SKM-1 treated with dmso at 0.1 percent for 144 hours (cell line): ENCODE measurements around the gene NEU3.
"Not testable (repeated sequence)": the region's sequence is repeated elsewhere in the genome, so short reads cannot be mapped to it uniquely, and the experiment has no call there.

Experiments
- DNase-seq: peaks from one replicate; lab custom pipeline; 2025; ENCODE audit not compliant: unreplicated experiment; lab: John Stamatoyannopoulos, UW

NEU3 gene

DNA sequence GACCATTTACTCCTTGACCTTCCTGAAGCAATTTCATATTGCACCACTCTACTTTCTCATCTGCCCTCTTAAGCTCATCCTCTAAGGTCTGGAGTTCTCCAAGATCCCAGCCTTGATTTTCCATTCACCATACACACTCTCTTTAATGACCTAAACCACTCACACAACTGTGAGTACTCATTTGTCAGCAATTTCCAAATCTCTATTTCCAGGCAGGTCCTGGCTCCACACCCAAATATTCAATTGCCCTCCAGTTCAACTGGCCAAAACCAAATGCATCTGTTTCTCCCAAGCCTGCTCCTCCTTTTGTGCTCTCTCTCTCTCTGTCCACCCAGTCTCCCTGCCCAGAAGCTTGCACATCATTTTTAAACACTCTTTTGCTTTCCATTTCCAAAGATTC, 39.6 kb downstream of the NEU3 start:
- DNase-seq = no peak

GRCh38 chr11:75028724-75029123, 40.0 kb downstream of the NEU3 start:
- no peak for DNase-seq

DNA sequence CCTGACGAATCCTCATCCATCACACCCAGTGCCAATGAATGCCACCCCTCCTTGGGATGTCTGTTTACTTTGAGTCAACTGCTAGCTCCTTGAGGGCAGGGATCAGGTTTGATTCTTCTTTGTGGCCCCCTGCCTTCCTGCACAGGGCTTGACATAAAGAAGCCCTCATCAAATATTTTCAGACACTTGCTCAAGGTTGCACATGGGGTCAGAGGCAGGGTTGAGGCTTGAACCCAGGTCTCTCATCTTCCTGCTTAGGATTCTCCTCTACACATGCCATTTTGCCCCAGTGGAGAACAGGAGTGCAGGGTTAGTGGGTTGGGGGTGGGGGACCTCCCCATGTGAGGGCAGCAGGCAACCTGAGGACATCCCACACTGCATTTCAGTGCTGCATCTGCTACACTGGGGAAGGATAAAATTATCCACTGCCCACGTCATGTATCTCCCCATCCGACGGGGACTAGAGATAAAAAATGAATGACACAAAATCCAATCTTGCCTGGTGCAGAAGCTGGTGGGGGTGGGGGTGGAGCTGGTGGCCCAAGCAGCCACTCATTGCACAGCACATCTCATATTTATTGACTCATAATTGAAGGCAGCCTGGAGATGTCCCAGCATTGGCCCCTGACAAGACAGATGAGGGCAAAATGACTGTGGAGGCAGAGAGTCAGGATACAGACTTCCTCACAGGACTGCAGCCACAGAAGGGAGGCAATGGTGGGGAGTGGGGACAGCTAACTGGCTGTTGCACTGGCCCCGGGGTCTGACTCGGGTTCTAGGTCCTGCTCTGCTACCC, 41.3 kb downstream of the NEU3 start:
- no peak for DNase-seq

- DNase-seq = no peak
Measured at GRCh38 chr11:75031224-75031753, 42.6 kb downstream of the NEU3 start.

DNA sequence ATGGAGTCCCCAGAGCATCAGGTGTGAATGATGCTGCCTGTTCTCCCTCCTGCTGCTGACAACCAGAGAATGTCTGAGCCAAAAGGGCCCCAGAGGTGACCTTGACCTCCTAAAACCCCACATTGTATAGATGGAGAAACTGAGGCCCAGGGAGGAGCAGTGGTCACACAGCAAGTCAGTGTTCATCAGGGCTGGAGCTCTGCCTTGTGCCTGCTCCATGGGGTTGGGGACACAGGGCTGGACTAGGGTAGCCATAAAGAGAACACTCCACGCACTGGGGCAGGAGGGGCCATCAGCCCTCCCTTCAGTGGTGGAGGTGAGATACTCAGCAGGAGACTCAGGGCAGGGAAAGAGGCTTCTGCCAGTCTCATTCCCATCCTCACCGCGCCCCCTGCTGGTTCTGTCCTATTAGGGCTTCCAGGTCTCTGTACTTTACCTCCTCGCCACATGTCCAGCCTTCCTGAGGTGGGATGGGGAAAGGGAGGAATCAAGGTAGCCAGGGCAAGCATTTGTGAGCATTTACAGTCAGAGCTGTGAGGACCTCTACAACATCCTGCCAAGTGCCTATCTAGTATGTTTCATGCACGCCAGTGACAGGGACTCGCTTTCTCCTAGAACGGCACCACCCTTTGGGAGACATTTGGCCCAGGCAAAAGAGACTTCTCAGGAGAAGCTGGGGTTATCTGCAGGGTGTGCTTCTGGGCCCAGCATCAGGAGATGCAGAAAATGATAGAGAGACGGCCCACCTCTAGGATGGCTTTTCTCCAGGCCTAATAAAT, 43.2 kb downstream of the NEU3 start:
- peak; percentile 33 for DNase-seq

DNA sequence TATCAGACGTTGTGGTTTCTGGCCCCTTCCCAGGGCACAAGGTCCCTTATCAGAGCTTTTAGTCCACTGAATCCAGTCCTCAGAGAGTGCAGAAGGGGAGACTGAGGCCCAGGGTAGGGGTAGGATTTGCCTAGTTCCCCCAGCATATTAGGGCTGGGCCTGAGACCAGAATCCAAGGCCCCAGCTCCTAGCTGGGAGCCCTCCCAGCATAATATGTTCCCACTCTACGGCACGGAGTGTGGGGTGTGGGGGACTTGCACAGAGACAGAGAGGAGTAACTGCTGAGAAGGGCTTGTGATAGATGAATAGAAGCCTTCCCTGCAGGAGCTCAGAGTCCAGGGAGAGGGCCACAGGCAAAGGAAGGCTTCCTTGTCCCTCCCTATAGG, 43.8 kb downstream of the NEU3 start:
- no peak for DNase-seq

DNA sequence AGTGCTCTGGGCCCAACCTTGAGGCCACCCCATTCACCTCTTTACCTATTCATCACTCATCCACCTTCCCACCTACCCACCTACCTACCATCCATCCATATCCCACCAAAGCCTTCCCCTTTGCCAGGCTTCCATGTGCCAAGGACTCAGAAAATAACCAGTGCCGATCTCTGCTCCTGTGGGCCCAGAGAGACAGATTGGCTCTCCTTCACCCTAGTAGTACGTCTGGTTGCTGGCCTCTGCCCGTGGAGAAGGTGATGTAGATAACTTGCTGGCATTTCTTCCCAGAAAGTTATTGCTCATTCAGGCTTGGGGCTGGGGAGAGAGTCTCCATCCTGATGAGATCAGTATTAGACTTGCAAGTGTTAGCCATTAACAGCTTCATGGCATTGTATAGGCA, 45.2 kb downstream of the NEU3 start:
- no peak for DNase-seq

- DNase-seq = no peak
Measured at GRCh38 chr11:75035256-75035655, 46.5 kb downstream of the NEU3 start.

DNA sequence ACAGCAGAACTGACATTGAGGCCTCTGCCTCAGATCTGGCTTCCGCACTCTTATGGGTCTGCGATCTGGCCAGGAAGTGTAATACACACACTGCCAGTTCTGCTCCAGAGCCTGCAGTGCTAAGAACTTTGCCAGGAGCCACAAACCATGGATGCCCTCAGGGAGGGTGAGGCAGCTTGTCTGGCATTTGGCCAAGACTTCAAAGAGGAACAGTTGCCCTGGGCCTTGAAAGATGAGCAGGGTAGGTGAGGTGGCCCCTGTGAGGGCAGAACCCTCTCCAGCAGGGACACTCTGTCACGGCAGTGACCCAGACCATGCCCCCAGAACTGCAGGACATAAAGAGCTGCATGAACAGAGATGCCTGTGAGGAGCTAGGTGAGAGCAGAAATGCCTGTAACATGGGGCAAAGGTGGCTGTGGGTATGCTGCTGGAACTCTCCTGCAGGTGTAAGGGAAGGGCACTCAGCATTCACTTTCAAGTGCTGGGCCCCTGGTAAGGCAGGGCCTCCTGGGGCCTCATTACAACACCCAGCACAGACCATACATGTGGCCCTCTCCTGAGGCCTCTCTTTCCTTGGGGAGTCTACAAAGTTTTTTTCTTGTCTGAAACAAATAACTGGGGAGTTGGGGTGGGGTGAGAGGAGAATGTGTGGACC, 47.3 kb downstream of the NEU3 start:
- no peak for DNase-seq

DNA sequence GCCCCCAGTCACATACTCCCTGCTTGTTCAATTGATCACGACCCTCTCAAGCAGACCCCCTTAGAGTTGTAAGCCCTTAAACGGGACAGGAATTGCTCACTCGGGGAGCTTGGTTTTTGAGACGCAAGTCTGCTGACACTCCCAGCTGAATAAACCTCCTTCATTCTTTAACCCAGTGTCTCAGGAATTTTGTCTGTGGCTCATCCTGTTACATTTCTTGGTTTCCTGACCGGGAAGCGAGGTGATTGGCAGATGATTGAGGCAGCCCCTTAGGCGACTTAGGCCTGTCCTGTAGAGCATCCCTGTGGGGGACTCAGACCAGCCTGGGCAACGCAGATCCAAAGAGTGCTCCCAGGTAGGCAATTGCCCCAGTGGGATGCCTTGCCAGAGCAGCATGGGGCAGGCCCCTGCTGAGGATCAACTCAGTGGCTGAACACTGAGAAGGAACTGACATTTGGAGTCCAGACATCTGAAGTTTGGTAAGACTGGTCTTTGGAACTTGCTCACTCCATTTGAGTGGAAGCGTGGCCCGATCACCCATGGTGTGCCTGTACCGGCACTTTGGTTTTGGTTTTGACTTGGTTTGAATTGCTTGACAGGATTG, 51.5 kb downstream of the NEU3 start:
- no peak for DNase-seq

DNA sequence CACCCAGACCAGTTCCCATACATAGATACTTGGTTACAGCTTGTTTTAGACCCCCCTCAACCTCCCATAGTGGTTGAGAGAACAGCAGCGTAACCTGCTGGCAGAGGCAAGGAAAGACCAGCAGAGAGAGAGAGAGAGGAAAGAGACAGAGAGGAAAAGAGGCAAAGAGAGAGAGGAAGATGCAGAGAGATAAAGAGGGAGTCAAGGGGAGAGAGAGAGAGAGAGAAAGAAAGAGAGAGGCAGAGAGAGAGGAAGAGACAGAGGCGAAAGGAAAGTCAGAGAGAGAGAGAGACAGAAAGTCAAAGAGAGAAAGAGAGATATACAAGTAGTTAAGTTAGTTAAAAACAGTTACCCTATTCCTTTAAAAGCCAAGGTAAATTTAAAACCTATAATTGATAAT, 52.5 kb downstream of the NEU3 start:
- DNase-seq = no peak

DNA sequence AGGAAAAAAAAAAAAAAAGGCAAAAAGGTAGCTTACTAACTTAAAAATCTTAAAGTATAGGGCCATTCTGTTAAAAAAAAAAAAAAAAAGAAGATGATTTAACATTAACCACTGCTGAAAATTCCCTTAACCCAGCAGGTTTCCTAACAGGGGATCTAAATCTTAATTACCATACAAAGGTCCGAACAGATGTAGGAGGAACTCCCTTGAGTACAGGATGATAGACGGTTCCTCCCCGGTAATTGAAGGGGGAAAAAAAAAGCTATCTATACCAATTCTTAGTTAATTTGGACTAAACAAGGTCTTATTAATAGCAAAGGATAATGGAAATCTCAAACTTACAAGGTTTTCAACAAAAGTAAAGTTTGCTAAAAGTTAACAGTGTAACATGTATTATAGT, 53.1 kb downstream of the NEU3 start:
- DNase-seq = not testable (repeated sequence)

GRCh38 chr11:75044381-75045170, 55.8 kb downstream of the NEU3 start:
- not testable (repeated sequence) for DNase-seq

- DNase-seq = not testable (repeated sequence)
Measured at GRCh38 chr11:75046668-75047067, 57.9 kb downstream of the NEU3 start.

DNA sequence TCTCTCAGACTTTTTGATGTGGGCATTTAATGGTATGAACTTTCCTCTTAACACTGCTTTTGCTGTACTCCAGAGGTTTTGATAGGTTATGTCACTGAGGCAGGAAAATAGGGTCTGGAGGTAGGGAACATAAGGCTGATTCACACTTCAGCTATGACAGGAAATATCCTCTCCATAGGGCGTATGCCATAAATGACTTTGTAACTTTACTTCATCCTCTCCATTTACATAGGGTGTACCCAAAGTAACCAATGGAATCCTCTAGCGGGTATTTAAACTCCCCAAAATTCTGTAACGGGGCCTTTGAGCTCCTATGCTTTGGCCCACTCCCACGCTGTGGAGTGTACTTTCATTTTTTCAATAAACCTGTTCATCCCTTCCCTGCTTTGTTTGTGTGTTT, 58.5 kb downstream of the NEU3 start:
- DNase-seq = no peak

- DNase-seq = not testable (repeated sequence)
Measured at GRCh38 chr11:75049501-75050266, 61.0 kb downstream of the NEU3 start.

DNA sequence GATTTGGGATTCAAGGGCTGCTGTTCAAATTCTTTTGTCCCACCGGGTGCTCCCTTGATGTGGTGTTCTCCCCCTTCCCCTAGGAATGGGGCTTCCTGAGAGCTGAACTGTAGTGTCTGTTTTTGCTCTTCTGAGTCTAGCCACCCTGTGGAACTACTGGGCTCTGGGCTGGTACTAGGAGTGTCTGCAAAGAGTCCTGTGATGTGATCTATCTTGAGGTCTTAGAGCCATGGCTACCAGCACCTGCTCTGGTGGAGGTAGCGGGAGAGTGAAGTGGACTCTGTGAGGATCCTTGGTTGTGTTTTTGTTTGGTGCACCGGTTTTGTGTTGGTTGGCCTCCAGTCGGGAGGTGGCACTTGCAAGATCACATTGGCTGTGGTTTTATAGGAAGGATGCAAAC, 61.8 kb downstream of the NEU3 start:
- DNase-seq = no peak

- no peak for DNase-seq
Measured at GRCh38 chr11:75051043-75051442, 62.3 kb downstream of the NEU3 start.

DNA sequence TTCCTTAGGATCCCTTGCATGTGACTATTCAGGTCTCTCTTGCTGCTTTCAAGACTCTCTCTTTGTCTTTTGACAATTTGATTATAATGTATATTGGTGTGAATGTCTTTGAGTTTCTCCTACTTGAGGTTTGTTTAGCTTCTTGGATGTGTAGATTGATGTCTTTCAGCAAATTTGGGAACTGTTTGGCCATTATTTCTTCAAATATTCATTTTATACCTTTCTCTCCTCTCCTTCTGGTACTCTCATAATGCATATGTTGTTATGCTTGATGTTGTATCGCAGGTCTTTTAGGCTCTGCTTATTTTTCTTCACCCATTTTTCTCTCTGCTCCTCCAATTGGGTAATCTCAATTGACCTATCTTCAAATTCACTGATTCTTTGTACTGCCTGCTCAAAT, 63.7 kb downstream of the NEU3 start:
- DNase-seq = no peak

- no peak for DNase-seq
Measured at GRCh38 chr11:75055511-75055910, 66.8 kb downstream of the NEU3 start.
